Activated CD4-positive, alpha-beta memory T cell treated with anti-CD3 and anti-CD28 coated beads for 36 hours (primary cell): ENCODE results near the gene KRT20. TPM values are rescaled to one million over a fixed set of nuclear protein-coding genes. Genes with fewer than 3 reads are reported as not detected.

Experiments
- CTCF ChIA-PET: fragments of 350-600 bp; sonication (Branson Sonifier 250); formaldehyde crosslinking; loops from one replicate; lab custom pipeline; 2021; ENCODE audit warnings: antibody characterized with exemption, inconsistent platforms; lab: Charles Lee
- POLR2A ChIA-PET: fragments of 350-600 bp; sonication (Branson Sonifier 250); formaldehyde crosslinking; loops from one replicate; lab custom pipeline; 2021; ENCODE audit warnings: antibody characterized with exemption; lab: Charles Lee
- DNase-seq: peaks from one replicate; pipeline ENCODE4 v3.0.0-alpha.2; 2020
- H3K27ac Mint-ChIP-seq: one replicate; pipeline ENCODE4 v1.8.0; 2021; ENCODE audit warnings: mixed read lengths
- H3K27me3 Mint-ChIP-seq: one replicate; pipeline ENCODE4 v1.8.0; 2021; ENCODE audit warnings: mixed read lengths
- H3K36me3 Mint-ChIP-seq: one replicate; pipeline ENCODE4 v1.8.0; 2021; ENCODE audit warnings: mixed read lengths
- H3K4me1 Mint-ChIP-seq: one replicate; pipeline ENCODE4 v1.8.0; 2021; ENCODE audit warnings: low read depth, mixed read lengths
- H3K4me3 Mint-ChIP-seq: one replicate; pipeline ENCODE4 v1.8.0; 2021; ENCODE audit warnings: mild to moderate bottlenecking, mixed read lengths
- H3K9me3 Mint-ChIP-seq: one replicate; pipeline ENCODE4 v1.8.0; 2021; ENCODE audit warnings: mixed read lengths
- intact Hi-C: fragments of 100-400 bp; cut with micrococcal nuclease; formaldehyde crosslinking; loops from one replicate; pipeline ENCODE4 v1.15.1; 2023
- total RNA-seq, 2 experiments: library from RNA; stranded (reverse); gene quantifications; one replicate each; pipeline ENCODE4 v1.2.3, GENCODE V29; 2021

The KRT20 gene
- total RNA-seq, 2 experiments from 2014 or later, result not detected

DNA sequence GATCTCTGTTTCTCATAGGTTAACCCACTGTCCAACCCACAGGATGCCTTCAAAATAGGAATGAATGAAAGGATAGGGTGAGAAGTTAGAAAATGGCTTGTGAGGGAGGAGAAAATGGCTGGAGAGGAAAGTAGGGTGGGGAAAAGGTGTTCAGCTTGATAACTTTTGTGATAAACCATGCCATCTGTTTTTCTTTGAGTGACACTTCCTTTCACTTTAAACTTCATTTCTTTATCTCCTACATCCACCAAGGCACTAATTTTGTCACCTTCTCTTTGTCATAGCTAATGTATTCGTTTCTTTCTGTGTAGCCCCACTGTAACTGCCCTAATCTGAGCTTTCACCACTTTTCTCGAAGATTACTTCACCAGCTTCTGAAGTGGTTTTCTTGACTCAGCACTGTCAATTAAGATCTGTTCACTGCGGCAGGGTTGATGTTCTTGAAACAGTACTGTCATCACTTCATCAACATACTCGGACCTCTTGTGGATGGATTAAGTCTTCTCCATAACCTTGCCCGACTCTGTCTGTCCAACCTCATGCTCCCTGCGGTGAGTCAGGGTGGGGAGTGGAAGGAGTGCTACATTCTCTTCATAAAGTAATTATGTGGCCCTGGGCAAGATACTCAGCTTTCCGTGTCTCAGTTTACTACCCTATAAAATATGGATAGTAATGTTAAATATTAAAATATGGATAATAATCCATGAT is 57.1 kb downstream of the KRT20 start:
- DNase-seq, result peak; percentile 11
- Mint-ChIP-seq H3K4me3 (peak overlapping the region; percentile 45), H3K36me3 (no peaks in the 10 kb centered on the region), H3K27me3 (peaks cover 2% of the 10 kb centered on the region), H3K4me1 (peaks cover 10% of the 10 kb centered on the region), H3K9me3 (no peaks in the 10 kb centered on the region), H3K27ac (peak overlapping the region; percentile 64)
- ChIA-PET CTCF (no interaction called here), POLR2A (interaction anchor here (1.0 kb wide), 1 partner anchor 9 kb away, joined by 5 read pairs; no protein-coding TSS in a partner anchor)
- intact Hi-C loops, result no loop called here

Other genes starting within 250 kb of the KRT20 start
- 100 to 1,000 TPM; 103 to 104 TPM for gene SMARCE1, start 237.4 kb downstream of the KRT20 start, total RNA-seq
- not detected for gene KRT222, start 220.1 kb downstream of the KRT20 start, total RNA-seq
- not detected for gene KRT24, start 181.5 kb downstream of the KRT20 start, total RNA-seq
- not detected for gene KRT25, start 129.9 kb downstream of the KRT20 start, total RNA-seq
- not detected for gene KRT26, start 113.0 kb downstream of the KRT20 start, total RNA-seq
- not detected for gene KRT27, start 102.7 kb downstream of the KRT20 start, total RNA-seq
- gene KRT28, start 85.3 kb downstream of the KRT20 start, total RNA-seq, result not detected
- 10 to 100 TPM; 28.4 to 35.5 TPM for gene KRT10, start 62.6 kb downstream of the KRT20 start, total RNA-seq
- not detected for gene KRT12, start 18.0 kb downstream of the KRT20 start, total RNA-seq
- gene KRT23, start 52.4 kb upstream of the KRT20 start, total RNA-seq, result not detected
- gene KRT39, start 81.7 kb upstream of the KRT20 start, total RNA-seq, result not detected
- not detected for gene KRT40, start 99.1 kb upstream of the KRT20 start, total RNA-seq
- not detected for gene KRTAP3-3, start 108.9 kb upstream of the KRT20 start, total RNA-seq
- gene KRTAP3-2, start 114.7 kb upstream of the KRT20 start, total RNA-seq, result not detected
- gene KRTAP3-1, start 123.9 kb upstream of the KRT20 start, total RNA-seq, result not detected
- not detected for gene KRTAP1-5, start 142.0 kb upstream of the KRT20 start, total RNA-seq
- not detected for gene KRTAP1-4, start 145.0 kb upstream of the KRT20 start, total RNA-seq
- not detected for gene KRTAP1-3, start 149.6 kb upstream of the KRT20 start, total RNA-seq
- not detected for gene KRTAP1-1, start 156.2 kb upstream of the KRT20 start, total RNA-seq
- gene KRTAP2-1, start 162.1 kb upstream of the KRT20 start, total RNA-seq, result not detected
- gene KRTAP2-2, start 170.0 kb upstream of the KRT20 start, total RNA-seq, result not detected
- gene KRTAP2-3, start 174.9 kb upstream of the KRT20 start, total RNA-seq, result not detected
- not detected for gene KRTAP2-4, start 180.6 kb upstream of the KRT20 start, total RNA-seq
- gene KRTAP4-7, start 198.9 kb upstream of the KRT20 start, total RNA-seq, result not detected
- gene KRTAP4-8, start 212.9 kb upstream of the KRT20 start, total RNA-seq, result not detected
- gene KRTAP4-16, start 217.0 kb upstream of the KRT20 start, total RNA-seq, result not detected
- not detected for gene KRTAP4-9, start 220.1 kb upstream of the KRT20 start, total RNA-seq
- not detected for gene KRTAP4-11, start 233.1 kb upstream of the KRT20 start, total RNA-seq
- not detected for gene KRTAP4-12, start 238.9 kb upstream of the KRT20 start, total RNA-seq